Middle frontal gyrus (tissue), 1 donor: Measurements from ENCODE around the gene BLOC1S1.

Source experiments
- DNase-seq: peaks from one replicate; pipeline ENCODE4 v3.0.0-alpha.2; 2015; ENCODE audit warnings: low spot score; ENCODE audit errors: extremely low spot score

The BLOC1S1 gene

GRCh38 chr12:55715833-55716581 is at the start of gene BLOC1S1:
TSS of gene BLOC1S1 (plus strand) at chr12:55716046. CDS start at chr12:55716052, 6 bp downstream.
- peak; percentile 82 for DNase-seq

DNA sequence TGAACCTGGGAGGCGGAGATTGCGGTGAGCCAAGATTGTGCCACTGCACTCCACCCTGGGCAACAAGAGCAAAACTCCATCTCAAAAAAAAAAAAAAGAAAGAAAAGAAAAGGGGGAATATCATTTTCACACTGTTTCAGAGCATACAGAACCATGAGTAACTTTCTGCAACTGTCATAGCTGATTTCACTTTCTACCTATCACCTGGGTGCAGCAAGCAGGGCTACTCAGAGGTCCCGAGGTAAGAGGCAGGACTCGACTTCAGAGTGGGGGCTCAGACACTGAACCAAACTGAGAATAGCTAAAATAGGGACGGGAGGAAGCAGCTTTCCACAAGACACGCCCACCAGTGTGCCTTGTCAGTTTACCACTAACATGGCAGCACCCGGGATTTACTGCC is 49.3 kb upstream of the BLOC1S1 start:
- no peak for DNase-seq

DNA sequence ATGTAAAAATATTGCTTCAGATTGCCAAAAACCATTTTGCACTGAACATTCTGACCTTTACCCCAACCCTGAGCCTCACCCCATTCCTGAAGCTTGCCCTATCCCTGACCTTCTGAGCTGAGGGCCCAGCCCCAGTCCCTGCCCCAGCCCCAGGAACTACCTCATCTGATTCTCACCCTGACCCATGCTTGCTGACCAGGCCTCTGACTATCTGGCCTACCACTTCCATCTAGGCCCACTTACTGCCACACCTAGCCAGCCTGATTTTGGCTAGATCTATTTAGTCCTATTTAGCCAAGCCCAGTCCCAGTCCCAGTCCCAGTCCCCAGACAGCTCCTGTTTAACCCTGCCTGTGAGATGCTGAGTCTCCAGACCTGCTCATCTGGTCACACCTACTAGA is 45.6 kb upstream of the BLOC1S1 start:
- no peak for DNase-seq

- DNase-seq = no peak
Observed at GRCh38 chr12:55671746-55672145, 44.1 kb upstream of the BLOC1S1 start.

- DNase-seq = no peak
Observed at GRCh38 chr12:55673638-55674037, 42.2 kb upstream of the BLOC1S1 start.

DNA sequence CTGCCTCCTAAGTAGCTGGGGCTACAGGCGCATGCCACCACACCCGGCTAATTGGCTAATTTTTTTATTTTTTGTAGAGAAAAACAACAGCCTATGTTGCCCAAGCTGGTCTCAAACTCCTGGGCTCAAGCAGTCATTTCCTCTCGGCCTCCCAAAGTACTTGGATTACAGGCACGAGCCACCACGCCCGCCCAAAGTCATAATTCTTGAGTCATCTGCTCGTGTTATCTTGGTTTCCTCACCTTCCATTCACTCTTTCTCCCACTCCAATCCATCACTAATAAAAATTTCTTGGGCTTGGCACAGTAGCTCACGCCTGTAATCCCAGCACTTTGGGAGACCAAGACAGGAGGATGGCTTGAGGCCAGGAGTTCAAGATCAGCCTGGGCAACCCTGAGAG is 40.2 kb upstream of the BLOC1S1 start:
- DNase-seq = no peak

GRCh38 chr12:55676707-55677106 is 39.1 kb upstream of the BLOC1S1 start:
- no peak for DNase-seq

- no peak for DNase-seq
Observed at GRCh38 chr12:55679691-55680090, 36.2 kb upstream of the BLOC1S1 start.

DNA sequence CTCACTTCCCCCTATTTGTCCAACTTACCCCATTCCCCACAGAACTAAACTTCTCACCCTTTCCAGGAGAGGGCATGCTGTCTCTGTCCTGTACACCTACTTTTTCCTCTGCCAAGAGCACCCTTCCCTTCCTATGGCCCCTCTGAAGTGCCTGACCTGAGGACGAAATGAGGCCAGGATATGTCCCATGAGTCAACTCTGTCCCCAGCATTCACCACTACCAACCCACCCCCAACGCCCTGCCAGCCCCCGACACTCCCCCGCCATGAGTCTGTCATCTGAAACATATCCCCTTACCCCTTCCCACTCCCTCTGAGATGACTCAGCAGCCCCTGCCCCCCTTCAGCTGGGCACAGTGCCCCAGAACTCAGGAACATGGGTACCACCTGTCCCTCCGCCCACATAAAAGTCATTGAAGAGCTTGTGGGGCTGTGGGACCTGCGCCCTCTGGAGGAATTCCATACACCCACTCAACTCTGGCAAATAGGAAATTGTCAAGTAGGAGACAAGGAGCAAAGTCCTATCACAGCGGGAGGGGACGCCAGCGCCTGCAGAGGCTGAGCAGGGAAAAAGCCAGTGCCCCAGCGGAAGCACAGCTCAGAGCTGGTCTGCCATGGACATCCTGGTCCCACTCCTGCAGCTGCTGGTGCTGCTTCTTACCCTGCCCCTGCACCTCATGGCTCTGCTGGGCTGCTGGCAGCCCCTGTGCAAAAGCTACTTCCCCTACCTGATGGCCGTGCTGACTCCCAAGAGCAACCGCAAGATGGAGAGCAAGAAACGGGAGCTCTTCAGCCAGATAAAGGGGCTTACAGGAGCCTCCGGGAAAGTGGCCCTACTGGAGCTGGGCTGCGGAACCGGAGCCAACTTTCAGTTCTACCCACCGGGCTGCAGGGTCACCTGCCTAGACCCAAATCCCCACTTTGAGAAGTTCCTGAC is 34.4 kb upstream of the BLOC1S1 start:
- DNase-seq = no peak

DNA sequence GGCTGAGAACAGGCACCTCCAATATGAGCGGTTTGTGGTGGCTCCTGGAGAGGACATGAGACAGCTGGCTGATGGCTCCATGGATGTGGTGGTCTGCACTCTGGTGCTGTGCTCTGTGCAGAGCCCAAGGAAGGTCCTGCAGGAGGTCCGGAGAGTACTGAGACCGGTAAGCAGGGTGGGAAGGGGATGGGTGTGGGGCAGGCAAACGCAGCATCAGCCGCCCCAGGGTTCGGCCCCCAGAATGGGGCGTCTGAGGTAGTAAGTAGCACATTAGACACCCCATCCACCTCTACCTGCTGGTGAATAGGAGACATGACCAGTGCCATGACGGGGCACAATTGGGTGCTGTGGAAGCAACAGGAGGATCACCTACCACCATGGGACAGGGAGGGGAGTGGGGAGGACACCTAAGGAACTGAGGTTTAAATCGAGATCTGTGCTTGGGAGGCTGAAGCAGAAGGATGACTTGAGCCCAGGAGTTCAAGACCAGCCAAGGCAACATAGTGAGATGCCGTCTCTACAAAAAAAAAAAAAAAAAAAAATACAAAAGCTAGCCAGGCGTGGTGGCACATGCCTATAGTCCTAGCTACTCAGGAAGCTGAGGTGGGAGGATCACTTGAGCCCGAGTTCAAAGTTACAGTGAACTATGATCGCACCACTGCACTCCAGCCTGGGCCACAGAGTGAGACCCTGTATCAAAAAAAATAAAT is 33.6 kb upstream of the BLOC1S1 start:
- no peak for DNase-seq

- no peak for DNase-seq
Observed at GRCh38 chr12:55683676-55684075, 32.2 kb upstream of the BLOC1S1 start.

DNA sequence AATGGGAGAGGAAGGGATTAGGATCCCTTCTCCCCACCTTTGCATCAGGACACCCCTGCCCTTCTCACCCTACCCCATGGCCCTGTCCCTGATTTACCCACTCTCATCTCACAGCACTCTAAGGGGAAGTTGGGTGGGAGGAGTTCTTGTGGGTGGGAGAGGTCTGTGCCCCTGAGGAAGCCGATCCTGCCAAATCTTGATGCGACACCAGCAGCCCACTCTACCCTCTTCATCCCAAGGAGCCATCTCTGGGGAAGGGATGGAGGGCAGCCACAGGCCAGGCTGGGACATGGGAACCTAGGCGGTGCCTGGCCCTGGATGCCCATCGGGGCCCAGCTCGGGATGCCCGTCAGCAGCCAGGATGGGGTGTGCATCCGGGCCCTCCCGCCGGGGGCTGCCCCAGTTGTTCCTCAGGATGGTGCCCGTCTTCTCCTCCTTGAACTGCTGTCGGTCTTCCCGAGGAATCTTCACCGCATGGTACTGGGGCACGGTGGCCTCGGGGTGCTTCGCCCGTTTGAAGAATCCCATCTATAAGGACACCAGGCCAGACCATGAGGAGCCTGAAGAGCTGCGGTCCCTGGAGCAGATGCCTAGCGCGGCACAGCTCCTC is 31.0 kb upstream of the BLOC1S1 start:
- DNase-seq = no peak

DNA sequence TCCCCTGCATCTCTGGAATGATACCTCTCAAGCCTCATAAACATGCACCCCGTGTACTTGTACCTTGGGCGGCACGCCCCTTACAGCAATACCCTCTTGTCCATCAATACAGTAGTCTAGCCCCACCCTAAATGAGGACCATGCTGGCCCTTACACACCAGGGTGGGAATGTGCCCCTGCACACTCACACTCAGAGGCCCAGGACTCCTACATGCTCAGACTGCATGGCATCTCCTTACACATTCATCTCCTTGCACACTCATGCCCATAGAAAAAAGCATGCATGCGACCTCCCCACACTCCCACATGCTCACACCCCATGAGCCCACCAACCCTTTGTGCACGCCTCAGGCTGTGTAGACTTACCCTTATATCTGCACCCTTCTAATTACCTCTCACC is 30.2 kb upstream of the BLOC1S1 start:
- DNase-seq = no peak

DNA sequence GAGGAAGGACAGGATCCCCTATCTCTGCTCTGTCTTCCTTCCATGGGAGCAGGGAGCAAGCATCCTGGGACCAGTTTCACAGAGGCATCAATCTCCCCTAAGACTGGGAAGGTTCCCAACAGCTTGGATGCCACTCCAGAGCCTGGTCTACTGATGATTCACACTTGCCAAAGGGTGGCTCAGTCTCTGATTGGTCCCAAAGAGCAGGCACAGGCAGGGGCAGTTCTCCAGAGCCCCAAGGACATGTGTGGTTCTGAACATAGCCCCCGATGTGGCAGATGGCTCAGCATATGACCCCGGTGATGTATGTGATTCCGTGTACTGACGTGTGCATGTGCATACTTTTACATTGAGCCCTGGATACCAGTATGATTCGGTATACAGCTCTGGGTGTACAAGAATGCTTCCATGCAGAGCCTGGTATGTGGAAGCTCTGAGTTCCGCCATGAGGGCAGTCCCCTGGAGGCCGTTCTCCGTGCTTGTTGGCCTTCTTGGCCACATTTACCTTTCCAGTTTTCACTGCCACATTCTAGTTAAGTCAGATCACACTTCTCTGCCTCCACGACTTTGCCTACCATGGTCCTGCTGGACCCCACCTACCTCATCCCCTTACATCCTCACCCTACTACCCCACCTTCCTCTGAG is 29.4 kb upstream of the BLOC1S1 start:
- no peak for DNase-seq

GRCh38 chr12:55687746-55688145 is 28.1 kb upstream of the BLOC1S1 start:
- no peak for DNase-seq

GRCh38 chr12:55688716-55689655 is 26.9 kb upstream of the BLOC1S1 start:
- DNase-seq = no peak

DNA sequence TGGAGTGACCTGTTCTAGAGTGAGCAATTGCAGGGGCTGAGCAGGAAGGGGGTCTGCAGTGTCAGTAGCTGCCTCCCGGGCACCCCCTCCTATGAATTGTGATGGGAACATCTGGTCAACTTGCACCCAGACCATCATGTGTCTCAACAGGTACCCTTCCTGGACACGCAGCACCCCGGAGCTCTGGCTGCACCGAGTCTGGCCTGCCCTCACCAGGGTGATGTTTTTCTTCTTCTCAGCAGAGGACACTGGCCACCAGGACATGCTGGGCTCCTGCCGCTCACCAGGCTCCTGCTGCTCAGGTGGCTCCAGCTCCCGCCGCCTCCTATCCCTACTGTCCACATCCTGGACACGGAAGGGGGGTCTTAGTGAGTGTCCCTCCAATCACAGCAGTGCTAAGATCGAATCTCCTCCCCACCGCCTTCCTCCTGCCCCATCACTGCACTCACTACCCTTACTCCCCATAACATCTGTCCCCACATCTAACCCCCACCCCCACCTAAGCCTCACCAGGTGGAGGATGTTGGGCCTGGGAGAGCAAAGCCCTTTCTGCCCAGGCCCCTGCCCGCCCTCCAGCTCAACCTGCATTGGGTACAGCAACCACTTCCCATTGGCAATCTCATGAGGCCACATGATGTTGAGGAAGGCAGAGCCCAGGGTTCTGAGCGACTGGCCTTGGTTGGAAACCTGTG is 23.1 kb upstream of the BLOC1S1 start:
- no peak for DNase-seq

DNA sequence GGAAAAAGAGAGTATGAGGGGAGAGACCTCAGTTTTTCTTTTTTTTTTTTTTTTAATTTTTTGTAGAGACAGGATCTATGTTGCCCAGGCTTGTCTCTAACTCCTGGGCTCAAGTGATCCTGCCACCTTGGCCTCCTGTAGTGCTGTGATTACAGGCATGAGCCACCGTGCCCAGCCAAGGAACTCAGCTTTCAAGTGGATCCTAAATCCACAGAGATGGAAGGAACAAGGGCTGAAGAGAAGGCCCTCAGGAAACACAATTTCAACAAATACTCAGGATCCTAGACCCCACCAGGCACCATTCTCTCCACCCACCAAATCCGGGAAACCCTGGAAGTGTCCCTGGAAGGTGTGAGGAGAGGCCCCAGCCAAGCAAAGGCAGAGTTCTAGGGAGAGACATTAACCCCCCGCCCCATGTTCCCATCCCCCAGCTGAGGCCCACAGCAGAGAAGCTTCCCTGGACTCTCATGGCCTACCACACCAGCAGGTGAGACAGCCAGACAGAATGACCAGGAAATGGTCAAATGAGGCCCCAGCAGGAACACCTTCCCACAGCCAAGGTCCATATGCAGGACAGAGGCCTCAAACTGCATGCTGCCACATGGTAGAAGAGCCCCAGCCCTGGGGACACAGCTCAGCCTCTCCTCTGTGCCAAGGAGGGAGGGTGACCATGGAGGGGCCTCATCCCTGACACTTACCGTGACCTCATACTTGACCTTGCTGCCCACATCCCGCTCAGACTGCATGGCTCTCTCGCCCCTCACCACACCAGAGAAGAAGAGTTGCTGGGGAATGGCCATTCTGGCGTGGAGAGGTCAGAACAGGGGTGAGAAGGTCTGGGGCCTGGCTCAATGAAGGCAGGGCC is 22.3 kb upstream of the BLOC1S1 start:
- DNase-seq = no peak
